Coronary artery (tissue), 2 donors: Measurements from ENCODE around the gene UBR3.

Source experiments
- DNase-seq: peaks from one replicate; pipeline ENCODE4 v3.0.0-alpha.2; 2017; ENCODE audit warnings: low spot score
- H3K27ac ChIP-seq, 2 donors: fragments of 200-600 bp; sonication (generic); one replicate each; pipeline ENCODE4 v1.5.1; 2016 to 2019
- H3K4me3 ChIP-seq: fragments of 200-600 bp; sonication (generic); 2 replicates; pipeline ENCODE4 v1.5.1; 2016; ENCODE audit warnings: mild to moderate bottlenecking, moderate library complexity
- TF ChIP-seq, protein P1 (sequence below): fragments of 200-600 bp; sonication (generic); IDR thresholded peaks from one replicate; pipeline ENCODE4 v1.5.1; 2019; ENCODE audit warnings: antibody characterized with exemption

UBR3 gene

GRCh38 chr2:169983506-169983905 is 156.3 kb downstream of the UBR3 start:
- Histone ChIP-seq H3K27ac (no peak overlapping the region), H3K4me3 (no peak overlapping the region)
- TF ChIP-seq, protein P1, sequence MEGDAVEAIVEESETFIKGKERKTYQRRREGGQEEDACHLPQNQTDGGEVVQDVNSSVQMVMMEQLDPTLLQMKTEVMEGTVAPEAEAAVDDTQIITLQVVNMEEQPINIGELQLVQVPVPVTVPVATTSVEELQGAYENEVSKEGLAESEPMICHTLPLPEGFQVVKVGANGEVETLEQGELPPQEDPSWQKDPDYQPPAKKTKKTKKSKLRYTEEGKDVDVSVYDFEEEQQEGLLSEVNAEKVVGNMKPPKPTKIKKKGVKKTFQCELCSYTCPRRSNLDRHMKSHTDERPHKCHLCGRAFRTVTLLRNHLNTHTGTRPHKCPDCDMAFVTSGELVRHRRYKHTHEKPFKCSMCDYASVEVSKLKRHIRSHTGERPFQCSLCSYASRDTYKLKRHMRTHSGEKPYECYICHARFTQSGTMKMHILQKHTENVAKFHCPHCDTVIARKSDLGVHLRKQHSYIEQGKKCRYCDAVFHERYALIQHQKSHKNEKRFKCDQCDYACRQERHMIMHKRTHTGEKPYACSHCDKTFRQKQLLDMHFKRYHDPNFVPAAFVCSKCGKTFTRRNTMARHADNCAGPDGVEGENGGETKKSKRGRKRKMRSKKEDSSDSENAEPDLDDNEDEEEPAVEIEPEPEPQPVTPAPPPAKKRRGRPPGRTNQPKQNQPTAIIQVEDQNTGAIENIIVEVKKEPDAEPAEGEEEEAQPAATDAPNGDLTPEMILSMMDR: no peak
- no peak for DNase-seq

DNA sequence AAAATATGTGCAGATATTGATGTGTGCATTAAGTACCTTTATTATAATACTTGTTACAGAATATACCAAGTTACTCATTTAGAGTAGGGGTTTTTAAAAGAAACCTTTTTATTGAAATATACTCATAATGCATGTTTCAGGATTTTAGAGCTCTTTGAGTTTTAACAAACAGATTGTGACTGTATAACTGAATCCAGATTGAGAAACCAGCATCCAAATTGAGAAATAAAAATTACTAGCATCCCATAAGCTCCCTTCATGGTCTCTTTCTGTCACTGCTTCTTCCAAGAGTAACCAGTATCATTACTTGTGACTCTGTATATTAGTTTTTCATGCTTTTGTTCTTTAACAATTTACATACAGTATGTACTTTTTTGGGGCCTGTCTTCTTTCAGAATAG is 156.9 kb downstream of the UBR3 start:
- TF ChIP-seq, protein P1: no peak
- Histone ChIP-seq H3K27ac (no peak overlapping the region), H3K4me3 (no peak overlapping the region)
- DNase-seq: no peak

DNA sequence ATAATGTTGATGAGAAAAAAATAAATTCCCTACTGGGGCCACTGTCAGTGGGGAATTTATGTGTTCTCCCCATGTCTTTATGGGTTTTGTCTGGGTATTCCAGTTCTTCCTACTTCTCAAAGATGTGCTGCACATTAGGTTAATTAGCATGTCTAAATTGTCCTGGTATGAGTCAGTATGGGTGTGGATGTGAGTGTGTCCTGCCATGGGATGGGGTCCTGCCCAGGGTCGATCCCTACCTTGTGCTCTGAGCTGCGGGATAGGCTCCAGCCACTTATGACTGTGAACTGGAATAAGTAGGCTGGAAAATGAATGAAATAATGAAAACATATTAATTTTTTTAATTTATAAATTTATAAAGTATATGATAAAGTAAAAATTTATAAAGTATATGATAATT is 167.5 kb downstream of the UBR3 start:
- H3K27ac ChIP-seq: no peak overlapping the region
- no peak overlapping the region for H3K4me3 ChIP-seq
- TF ChIP-seq, protein P1: no peak
- DNase-seq: no peak

- DNase-seq: no peak
- H3K27ac ChIP-seq: no peak overlapping the region
- H3K4me3 ChIP-seq: no peak overlapping the region
- TF ChIP-seq, protein P1: no peak
These were observed 170.1 kb downstream of the UBR3 start for GRCh38 chr2:169997140-169997887.

GRCh38 chr2:169999054-169999453 is 171.8 kb downstream of the UBR3 start:
- no peak for DNase-seq
- Histone ChIP-seq H3K4me3 (no peak overlapping the region), H3K27ac (no peak overlapping the region)
- TF ChIP-seq, protein P1: no peak

DNA sequence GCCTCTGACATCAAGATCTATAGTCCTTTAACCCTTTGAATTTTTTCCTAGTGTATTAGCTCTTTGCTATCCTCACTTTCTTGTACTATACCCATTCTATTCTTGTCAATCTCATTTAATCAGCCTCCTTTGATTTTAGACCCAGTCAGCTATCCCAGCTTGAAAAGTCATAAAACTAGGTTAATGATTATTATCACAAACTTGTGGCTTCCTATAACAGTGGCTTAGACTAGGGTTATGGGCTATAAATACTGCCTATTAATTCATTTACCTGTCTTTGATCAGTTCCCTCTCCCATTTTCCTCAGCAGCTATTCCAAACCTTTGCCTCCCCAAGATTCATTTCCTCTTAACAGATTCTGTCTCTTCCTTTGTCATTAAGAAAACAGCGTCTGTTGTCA is 174.8 kb downstream of the UBR3 start:
- no peak for DNase-seq
- TF ChIP-seq, protein P1: no peak
- Histone ChIP-seq H3K4me3 (no peak overlapping the region), H3K27ac (no peak overlapping the region)

DNA sequence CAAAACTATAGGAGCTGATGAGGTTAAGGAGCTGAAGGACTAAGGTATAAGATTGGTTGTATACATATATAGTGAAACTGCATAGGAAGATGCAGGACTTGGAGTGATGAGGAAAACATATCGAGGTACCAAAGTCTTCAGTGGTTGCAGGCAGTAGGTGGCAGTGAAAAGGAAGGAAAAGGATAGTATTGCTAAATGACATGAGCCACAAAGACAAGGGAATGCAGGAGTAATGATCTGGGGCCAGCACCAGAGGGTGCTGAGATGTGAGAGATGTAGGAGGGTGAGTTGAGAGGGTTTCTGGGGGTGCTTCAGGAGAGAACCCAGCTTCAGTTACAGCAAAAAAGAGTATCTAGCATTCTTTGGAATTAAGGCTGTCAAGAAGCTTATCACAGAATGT is 178.4 kb downstream of the UBR3 start:
- no peak overlapping the region for H3K4me3 ChIP-seq
- no peak for DNase-seq
- TF ChIP-seq, protein P1: no peak
- no peak overlapping the region for H3K27ac ChIP-seq
